NCI-H82 treated with DMSO at 0.1 percent for 48 hours (cell line): ENCODE data around the gene NR2C1.

Experiments used
- DNase-seq: peaks from one replicate; lab custom pipeline; 2025; ENCODE audit not compliant: unreplicated experiment; lab: John Stamatoyannopoulos, UW

The NR2C1 gene

DNA sequence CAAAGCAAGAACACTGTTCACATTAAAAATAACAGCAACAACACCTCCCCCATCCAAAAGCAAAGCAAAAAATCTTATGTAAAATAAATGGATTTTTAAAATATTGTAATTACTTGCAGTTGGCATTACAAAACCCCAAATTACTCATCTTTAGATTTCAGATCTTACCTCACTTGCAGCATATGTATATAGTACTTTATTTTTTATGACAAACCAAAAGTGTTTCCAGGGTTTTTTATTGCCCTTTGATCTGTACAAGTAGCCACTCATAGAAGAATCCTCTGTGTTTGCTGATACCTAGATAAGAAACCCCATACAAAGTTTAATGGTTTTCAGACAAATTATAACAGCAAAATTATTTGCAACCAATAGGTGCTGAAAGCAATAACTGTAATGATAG, 12.2 kb upstream of the NR2C1 start:
- no peak for DNase-seq

DNA sequence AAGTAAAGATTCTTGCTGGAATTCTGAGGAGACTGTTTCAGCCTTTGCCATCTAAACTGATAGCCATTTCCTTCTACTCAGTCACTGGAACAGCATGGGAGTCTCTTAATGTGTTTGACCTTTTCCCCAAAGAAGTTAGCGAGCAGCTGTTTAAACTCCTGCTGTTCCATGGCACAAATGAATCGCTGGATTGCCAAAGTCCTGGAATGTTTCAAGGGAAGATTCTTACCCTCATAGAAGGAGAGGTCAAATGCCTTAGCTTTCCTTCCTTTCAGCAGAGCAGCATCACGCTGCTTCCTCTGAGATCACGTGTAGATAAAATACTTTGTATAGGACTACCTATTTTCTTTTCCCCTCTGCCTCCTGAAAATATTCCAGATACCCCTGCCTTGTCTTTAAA, 10.5 kb upstream of the NR2C1 start:
- no peak for DNase-seq

DNA sequence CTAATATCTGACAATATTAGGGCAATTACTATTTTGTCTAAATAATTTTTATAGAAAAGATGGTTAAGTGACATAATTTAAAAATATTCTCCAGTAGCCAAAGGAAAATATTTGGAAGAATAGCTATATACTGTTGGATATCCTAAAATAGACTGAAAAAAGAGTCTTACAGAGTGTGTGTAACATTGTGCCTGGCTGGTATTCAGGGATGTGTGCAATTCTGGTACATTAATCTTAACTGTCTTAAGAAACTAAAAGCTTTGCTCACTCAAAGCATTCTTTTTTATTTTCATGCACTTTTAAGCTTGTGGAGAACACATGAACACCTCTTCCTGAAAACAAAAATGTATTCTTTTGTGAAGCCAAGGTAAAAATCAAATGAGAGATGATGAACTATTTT, 10.1 kb upstream of the NR2C1 start:
- DNase-seq, result no peak

DNA sequence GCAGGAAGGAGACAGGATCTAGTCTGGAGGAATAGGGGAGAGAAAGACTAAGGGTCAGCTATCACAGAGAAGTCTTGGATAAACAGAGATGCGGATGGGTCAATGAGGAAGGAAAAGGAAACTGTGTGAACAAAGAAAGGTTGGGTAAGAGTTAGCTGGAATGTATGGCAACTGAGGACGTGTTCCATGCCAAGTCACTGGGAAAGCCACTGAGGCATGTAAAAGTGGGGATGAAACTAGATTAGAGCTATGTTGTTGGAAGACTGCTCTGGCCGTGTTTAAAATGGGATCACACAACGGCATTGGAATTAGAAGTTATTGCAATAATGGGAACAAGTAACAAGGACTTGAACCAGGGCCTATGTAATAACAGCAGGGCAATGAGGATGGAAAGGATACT, 3.9 kb upstream of the NR2C1 start:
- no peak for DNase-seq

DNA sequence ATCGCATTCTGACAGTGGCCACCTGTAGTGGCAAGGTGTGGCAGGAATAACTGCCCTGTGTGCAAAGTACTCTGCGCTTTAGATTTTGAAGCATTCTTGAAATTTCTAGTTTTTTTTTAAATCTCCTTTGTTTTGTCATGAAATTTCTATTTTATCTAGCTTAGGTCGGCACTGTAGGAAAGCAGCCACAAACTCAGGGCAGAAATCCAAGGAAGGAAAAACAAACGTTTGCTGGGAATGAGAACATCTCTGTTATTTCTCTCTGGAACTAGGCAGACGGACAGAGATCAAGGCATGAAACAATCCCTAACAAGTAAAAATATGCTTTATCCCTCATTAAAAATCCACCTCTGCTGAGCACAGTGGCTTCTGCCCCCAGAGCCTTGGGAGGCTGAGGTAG, 1.3 kb upstream of the NR2C1 start:
- DNase-seq, result no peak

DNA sequence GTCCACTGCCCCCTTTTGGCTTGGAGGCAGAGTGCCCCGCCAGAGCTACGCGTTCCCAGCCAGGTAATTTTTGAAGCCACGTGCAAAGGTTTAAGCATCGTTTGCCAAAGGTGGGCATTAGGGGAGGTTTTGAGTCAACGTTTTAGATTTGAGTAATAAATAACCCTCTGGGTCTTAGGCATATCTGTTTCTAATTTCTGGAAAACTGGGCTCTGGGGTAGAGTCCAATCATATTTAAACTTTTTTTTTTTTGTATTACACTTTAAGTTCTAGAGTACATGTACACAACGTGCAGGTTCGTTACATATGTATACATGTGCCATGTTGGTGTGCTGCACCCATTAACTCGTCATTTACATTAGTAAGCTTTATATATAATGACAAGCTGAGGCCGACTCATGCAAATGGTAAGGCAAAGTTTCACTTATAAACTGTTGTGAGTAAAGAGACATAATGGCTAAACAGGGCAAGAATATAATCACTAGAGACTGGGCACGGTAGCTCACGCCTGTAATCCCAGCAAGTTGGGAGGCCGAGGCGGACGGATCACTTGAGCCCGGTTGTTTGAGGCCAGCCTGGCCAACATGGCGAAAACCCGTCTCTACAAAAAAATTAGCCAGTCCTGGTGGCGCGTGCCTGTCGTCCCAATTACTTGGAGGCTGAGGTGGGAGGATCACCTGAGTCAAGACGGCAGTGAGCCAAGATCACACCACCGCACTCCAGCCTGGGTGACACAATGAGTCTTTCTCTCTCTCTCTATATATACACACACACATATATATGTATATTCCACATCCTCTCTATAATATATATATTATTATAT, 491 bp upstream of the NR2C1 start:
- no peak for DNase-seq

DNA sequence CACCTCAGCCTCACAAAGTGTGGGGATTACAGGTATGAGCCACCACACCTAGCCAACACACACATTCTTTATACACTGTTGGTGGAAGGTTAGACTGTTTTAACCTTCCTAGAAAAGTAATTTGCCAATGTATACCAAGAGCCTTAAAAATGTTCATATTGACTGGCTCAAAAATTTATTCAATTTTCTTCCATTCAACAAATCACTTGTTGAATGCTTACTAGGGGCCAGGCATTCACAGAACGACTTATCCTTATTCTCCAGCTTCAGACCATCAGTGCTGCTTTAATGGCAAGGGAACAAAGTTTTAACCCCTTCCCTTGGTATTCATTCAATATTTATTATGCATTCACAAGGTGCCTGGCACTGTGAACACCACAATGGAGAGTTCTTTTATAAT, 3.0 kb downstream of the NR2C1 start:
- DNase-seq, result no peak

DNA sequence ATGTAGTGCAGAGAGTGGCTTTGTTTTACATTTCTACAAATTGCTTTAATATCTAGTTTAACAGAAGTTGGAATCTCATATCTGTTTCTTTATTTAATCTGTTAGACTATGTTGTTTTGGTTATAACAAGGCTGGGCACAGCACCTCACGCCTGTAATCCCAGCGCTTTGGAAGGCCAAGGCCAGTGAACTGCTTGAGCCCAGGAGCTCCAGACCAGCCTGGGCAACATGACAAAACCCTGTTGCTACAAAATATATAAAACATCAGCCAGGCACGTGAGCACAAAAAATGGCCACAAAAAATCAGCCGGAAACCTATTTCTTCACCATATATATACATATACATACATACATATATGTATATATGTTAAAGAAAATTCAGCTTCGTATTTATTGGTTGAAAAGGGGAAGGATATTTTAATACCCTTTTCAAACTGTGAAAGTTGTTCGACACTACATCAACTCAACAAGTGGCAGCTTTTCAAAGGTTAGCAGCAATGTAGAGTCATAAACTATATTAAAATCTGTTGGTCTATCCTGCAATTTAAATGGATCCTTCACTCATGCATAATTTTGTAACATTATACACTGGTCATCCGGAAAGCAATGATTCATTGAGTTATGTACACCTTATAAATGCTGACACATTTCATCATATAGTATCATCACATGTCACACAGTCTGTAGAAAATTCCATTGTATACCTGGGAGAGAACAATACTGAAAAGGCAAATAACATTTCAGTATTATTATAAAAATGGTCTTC, 7.1 kb downstream of the NR2C1 start:
- no peak for DNase-seq

DNA sequence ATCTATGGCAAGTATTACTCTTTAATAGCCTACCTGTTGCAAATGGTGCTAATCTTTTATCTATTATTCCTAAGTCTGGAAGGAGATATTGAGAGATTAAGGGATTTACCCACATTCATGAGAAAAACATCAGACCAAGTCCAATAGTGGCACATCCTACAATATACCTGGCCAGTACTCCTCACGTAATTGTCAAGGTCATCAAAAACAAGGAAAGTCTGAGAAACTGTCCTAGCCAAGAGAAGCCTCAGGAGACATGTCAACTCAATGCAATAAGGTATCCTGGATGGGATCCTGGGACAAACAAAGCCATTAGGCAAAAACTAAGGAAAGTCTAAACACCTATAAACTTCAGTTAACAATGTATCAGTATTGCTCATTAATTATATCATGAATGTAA, 12.5 kb downstream of the NR2C1 start:
- no peak for DNase-seq

DNA sequence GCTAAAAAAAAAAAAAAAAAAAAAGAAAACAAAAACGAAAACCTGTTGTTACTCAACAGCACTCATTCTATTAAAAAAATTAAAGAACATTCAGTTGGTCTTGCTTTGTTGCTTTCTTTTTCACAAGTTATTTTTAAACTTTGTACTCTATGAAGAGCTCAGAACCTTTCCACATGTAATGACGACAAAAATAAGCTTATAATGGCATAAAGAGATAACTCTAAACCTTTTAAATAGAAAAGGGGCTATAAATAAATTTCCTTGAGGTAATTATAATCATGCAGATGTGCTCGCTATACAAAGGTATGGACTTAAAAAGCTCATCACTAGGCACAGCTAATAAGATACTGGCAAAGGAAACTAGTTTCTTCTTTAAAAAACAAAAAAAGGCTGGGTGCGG, 13.4 kb downstream of the NR2C1 start:
- DNase-seq, result no peak

DNA sequence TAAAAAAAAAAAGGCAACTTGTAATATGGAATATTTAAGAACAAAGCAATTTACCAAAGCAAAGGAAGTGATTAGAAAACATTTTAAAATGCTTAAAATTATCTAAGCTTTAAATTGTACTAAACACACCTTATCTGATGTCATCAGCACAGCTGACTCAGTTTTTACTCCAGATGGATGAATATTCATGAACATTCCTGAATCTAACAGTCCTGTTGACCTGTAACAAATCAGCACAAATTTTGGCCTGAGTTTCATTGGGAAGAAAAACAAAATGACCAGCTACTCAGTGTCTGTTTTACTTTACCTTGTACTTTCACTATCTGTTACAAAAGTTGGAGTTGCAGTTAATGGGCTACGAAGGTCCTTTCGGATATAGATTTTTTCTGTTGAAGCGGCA, 16.0 kb downstream of the NR2C1 start:
- DNase-seq, result no peak

DNA sequence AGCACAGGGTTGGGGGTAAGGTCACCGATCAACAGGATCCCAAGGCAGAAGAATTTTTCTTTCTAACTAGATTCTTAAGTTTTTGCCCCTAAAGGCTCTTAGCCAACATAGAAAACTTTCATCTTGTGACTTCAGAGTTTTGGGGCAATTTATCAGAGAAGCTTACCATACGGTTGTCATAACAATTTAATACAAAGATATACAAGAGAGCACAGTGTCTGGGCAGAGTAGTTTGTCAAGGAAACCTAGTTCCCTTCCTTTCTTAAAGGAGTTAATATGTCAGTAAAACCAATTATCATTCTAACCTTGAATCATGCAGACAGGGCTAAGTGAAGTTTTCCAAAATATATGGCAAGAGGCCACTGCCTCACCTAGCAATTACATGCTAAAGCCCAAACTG, 18.4 kb downstream of the NR2C1 start:
- peak; percentile 41 for DNase-seq

DNA sequence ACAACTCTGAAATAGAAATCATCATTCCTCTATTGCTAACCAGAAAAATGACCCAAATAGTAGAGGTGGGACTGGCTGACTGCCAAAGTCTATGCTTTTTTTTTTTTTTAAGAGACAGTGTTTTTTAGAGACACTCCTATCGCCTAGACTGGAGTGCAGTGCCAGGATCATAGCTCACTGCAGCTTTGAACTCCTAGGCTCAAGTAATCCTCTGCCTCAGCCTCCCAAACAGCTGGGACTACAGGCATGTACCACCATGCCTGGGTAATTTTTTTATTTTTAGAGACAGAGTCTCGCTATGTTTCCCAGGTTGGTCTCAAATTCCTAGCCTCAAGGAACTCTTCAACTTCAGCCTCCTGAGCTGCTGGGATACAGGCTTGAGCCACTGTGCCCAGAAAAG, 19.2 kb downstream of the NR2C1 start:
- DNase-seq, result no peak

DNA sequence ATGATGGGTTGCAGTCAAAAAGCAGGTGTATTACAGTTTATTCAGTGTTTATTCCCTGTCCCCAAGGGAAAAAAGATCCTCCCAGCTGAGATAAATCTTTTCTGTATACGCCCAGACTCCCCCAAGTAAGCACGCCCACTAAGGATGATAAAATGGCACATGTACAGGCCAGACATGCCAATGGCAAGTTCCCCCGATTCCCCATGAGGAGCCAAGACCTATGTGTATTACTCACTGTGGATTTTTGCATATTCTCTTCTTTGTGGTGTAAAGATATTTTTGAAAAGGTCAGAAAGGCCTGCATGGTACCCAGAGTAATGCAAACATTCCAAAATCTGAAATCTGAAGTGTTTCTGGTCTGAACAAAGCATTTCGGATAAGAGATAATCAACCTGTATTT, 22.2 kb downstream of the NR2C1 start:
- DNase-seq, result no peak

DNA sequence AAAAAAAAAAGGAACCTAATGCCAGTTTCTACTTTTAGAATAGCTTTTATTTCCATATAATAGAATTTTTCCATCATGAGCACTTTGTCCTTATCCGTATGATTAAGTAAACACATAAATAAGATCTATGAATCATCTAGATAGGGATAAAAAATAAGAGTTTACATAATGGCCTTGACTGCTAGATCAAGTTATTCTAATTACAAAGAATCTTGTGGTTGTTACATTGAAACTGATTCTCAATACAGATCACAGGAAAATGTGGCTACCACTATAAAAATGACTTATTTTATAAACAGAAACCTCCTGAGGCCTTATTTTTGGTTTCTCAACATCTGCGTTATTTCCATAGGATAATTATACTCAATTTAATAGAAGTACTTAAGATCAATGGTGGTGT, 35.5 kb downstream of the NR2C1 start:
- DNase-seq, result no peak

DNA sequence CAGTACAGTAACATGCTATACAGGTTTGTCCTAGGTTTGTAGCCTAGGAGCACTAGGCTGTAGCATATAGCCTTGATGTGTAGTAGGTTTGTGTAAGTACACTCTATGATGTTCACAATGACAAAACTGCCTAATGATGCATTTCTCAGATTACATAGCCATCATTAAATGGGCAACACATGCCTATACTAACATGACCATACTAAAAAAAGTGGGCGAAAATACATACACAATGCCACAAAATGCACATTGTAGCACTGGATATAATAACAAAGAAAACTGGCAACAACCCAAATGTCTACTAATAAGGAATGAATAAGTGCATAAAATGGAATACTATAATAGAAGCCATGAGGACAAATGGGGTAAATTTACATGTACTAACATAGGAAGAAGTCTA, 38.7 kb downstream of the NR2C1 start:
- DNase-seq, result no peak

DNA sequence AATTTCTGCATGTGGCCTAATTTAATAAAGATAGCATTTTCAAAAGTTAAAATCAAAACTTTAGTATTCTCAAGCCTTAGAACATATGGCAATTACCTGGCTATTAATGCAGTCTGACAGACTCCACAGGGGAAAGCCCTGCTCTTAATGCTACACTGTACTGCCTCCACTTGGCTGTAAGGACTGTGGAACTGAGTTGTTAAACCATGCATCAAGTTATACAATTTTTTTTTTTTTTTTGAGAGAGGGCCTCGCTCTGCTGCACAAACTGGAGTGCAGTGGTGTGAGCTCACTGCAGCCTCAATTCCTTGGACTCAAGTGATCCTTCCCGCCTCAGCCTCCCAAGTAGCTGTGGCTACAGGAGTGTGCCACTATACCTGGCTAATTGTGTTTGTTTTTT, 50.9 kb downstream of the NR2C1 start:
- no peak for DNase-seq

DNA sequence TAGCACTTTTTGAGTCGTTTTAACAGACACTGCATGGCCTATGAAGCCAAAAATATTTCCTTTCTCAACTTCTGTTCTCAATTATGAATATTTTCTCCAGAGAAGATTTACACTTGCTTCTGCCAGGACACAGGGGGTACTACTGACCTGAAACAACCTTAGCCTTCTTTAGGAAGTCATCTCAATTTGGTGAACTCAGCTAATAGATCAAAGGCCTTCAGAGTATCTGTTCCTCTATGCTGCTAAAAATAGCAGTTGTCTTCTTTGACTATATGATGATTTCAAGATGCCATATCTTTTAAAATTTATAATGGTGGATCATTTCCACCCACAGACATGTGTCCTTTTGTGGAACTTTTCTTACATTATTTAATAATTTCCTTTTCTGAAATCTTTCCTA, 55.9 kb downstream of the NR2C1 start:
- DNase-seq, result no peak

DNA sequence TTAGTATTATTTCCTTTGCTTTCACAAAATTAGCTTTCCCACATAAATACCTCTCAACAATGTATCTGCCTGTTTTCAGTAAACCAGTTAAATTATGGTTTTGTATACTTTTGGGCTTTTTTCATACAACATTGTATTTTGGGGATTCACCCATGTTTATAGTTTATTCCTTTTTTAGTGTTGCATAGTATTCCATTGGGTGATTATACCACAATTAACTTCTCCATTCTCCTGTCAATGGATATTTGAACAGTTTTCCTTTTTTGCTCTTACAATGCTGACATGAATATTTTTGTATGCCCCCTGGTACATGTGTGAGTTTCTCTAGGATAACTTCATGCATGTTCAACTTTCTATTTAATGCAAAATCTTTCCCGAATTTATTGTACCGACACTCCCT, 57.3 kb downstream of the NR2C1 start:
- DNase-seq, result no peak

DNA sequence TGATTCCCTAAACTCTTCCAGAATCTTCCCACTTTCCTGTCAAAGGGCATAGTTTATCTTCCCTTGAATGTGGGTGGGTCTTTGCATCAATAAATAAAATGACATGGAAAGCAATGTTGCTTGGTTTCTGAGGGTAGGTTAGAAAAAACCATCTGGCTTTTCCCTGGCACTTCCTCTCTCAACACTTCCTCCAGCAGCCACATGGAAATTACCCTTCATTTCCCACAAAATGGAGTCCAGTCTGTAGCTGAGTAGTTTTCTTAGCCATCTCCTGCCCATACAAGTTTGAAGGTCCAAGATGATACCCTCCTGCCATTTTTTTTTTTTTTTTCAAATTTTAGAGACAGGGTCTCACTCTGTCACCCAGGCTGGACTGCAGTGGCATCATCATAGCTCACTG, 58.9 kb downstream of the NR2C1 start:
- no peak for DNase-seq

DNA sequence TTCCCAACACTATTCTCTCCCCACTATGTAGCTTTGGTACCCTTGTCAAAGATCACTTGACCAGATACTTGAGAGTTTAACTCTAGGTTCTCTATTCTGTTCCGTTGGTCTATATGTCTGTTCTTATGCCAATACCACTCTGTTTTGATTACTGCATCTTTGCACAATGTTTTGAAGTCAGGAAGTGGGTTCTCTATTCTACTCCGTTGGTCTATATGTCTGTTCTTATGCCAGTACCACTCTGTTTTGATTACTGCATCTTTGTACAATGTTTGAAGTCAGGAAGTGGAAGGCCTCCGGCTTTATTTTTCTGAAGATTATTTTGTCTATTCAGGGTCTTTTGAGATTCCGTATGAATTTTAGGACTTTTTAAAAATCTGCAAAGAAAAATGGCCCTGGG, 67.2 kb downstream of the NR2C1 start:
- DNase-seq, result no peak

DNA sequence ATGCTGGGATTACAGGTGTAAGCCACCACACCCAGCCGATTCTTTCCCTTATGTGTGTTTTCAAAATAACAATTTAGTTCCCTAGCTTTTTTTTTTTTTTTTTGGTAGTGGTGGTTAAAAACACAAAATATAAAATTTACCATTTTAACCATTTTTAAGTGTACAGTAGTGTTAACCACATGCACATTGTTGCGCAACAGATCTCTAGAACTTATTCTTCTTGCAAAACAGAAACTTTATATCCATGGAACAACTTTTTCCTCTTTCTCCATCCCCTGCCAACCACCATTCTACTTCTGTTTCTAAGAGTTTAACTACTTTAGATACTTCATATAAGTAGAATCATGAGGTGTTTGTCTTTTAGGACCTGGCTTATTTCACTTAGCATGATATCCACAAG, 68.8 kb downstream of the NR2C1 start:
- no peak for DNase-seq

DNA sequence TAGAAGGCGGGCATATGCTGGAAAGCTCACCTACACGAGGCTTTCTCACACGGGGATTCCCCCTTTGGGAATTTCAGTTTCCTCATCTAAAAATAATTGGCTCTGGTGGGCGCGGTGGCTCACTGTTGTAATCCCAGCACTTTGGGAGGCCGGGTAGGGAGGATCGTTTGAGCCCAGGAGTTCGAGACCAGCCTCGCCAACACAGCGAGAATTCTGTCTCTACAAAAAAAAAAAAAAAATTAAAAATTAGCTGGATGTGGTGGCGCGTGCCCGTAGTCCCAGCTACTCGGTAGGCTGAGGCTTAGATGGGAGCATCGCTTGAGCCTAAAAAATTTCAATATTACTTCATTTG, 69.5 kb downstream of the NR2C1 start:
- DNase-seq, result no peak
